Stimulated activated CD8-positive, alpha-beta memory T cell treated with anti-CD3 and anti-CD28 coated beads, Interleukin-7, amount 100 ng/mL, for 4 hours (primary cell): ENCODE data around the gene PRKCE.

ENCODE experiments used
- DNase-seq, 2 donors: peaks; one replicate each; pipeline ENCODE4 v3.0.0-alpha.2; 2020; ENCODE audit warnings: low read depth in 2 of 2

Gene PRKCE

GRCh38 chr2:45963816-45964215 is 312.3 kb downstream of the PRKCE start:
- no peak for DNase-seq

- DNase-seq: no peak
Observed at GRCh38 chr2:45964223-45964841, 312.9 kb downstream of the PRKCE start.

GRCh38 chr2:45964906-45965305 is 313.4 kb downstream of the PRKCE start:
- no peak for DNase-seq

- DNase-seq: no peak
Observed at GRCh38 chr2:45965871-45966498, 314.5 kb downstream of the PRKCE start.

GRCh38 chr2:45968946-45969584 is 317.6 kb downstream of the PRKCE start:
- DNase-seq: no peak

GRCh38 chr2:45973426-45973825 is 322.0 kb downstream of the PRKCE start:
- DNase-seq: no peak

GRCh38 chr2:45974056-45974455 is 322.6 kb downstream of the PRKCE start:
- no peak for DNase-seq

GRCh38 chr2:45974762-45975408 is 323.4 kb downstream of the PRKCE start:
- DNase-seq: no peak

- no peak for DNase-seq
Observed at GRCh38 chr2:45975752-45976517, 324.5 kb downstream of the PRKCE start.

- DNase-seq: no peak
Observed at GRCh38 chr2:45978302-45978859, 326.9 kb downstream of the PRKCE start.

- DNase-seq: no peak
Observed at GRCh38 chr2:45979065-45979464, 327.6 kb downstream of the PRKCE start.

- DNase-seq: no peak
Observed at GRCh38 chr2:45980161-45980865, 328.8 kb downstream of the PRKCE start.

GRCh38 chr2:45981384-45981930 is 330.0 kb downstream of the PRKCE start:
- no peak for DNase-seq

GRCh38 chr2:45982096-45982495 is 330.6 kb downstream of the PRKCE start:
- DNase-seq: no peak

- no peak for DNase-seq
Observed at GRCh38 chr2:45983213-45983612, 331.7 kb downstream of the PRKCE start.

GRCh38 chr2:45984366-45984765 is 332.9 kb downstream of the PRKCE start:
- DNase-seq: no peak

- DNase-seq: no peak
Observed at GRCh38 chr2:45984896-45985473, 333.5 kb downstream of the PRKCE start.

- no peak for DNase-seq
Observed at GRCh38 chr2:45986509-45986908, 335.0 kb downstream of the PRKCE start.

GRCh38 chr2:45987856-45988255 is 336.4 kb downstream of the PRKCE start:
- DNase-seq: no peak

GRCh38 chr2:45988879-45989278 is 337.4 kb downstream of the PRKCE start:
- no peak for DNase-seq
